HepG2 (cell line): ENCODE measurements around the gene BLOC1S2. TPM values are rescaled to one million over a fixed set of nuclear protein-coding genes. Genes with fewer than 3 reads are reported as not detected.
"Not testable (repeated sequence)": the region's sequence is repeated elsewhere in the genome, so short reads cannot be mapped to it uniquely, and the experiment has no call there.

Experiments
- CEBPB ChIP-seq: IDR thresholded peaks from 2 replicates; pipeline ENCODE4 v1.6.1; 2011; ENCODE audit warnings: low read depth, low read length, improper control_type of control experiment, borderline replicate concordance
- GATAD2A ChIP-seq: IDR thresholded peaks from 2 replicates; pipeline ENCODE4 v1.6.1; 2016
- HDAC2 ChIP-seq: sonication (generic); formaldehyde crosslinking; IDR thresholded peaks from 2 replicates; pipeline ENCODE4 v1.4.0; 2020; ENCODE audit warnings: missing genetic modification reagents
- ISL2 ChIP-seq: sonication (generic); formaldehyde crosslinking; IDR thresholded peaks from 2 replicates; pipeline ENCODE4 v1.5.0; 2020; ENCODE audit warnings: missing genetic modification reagents
- LCORL ChIP-seq, 2 experiments: fragments of 450-650 bp in 1 of 2; sonication (generic) in 1 of 2; formaldehyde crosslinking in 1 of 2; IDR thresholded peaks; 2 replicates each; pipeline versions ENCODE4 v1.5.0 to v1.6.1; 2017 to 2020; ENCODE audit warnings: antibody characterized with exemption in 1 of 2, missing genetic modification reagents in 1 of 2
- PATZ1 ChIP-seq: sonication (generic); formaldehyde crosslinking; IDR thresholded peaks from 2 replicates; pipeline ENCODE4 v1.4.0; 2020; ENCODE audit warnings: missing genetic modification reagents
- RARA ChIP-seq: IDR thresholded peaks from 2 replicates; pipeline ENCODE4 v1.6.1; 2016; ENCODE audit warnings: missing genetic modification reagents, missing compliant biosample characterization
- THAP11 ChIP-seq: IDR thresholded peaks from 2 replicates; pipeline ENCODE4 v1.6.1; 2016; ENCODE audit warnings: missing biosample characterization, missing genetic modification reagents
- ZNF205 ChIP-seq: IDR thresholded peaks from 2 replicates; pipeline ENCODE4 v1.6.1; 2018; ENCODE audit warnings: missing biosample characterization, missing genetic modification reagents
- polyA plus RNA-seq, 8 experiments: library from polyadenylated mRNA; depleted of rRNA in 3 of 8; stranded (reverse) in 7 of 8; unstranded in 1 of 8; fragments of >200 nt; fragmentation: Illumina TruSeq in 4 of 8; extraction: Trizol in 4 of 8; gene quantifications; 2 replicates each; pipeline versions ENCODE4 v1.2.1 to v1.2.3, GENCODE V29; 2011 to 2016; ENCODE audit warnings: low read depth in 4 of 8, missing spikeins in 1 of 8, mixed read lengths in 1 of 8; ENCODE audit not compliant: insufficient read depth in 1 of 8
- total RNA-seq, 5 experiments: library from RNA; depleted of rRNA; stranded (reverse); fragments of >200 nt; fragmentation: Illumina TruSeq; extraction: Trizol; gene quantifications; 2 replicates each; pipeline ENCODE4 v1.2.3, GENCODE V29; 2016; ENCODE audit warnings: low read depth in 1 of 5
- TF ChIP-seq, protein P1 (sequence below): sonication (generic); formaldehyde crosslinking; conservative IDR thresholded peaks from 2 replicates; pipeline ENCODE4 v1.4.0; 2020; ENCODE audit warnings: mild to moderate bottlenecking, missing genetic modification reagents, moderate library complexity
- TF ChIP-seq, protein P2 (sequence below): sonication (generic); IDR thresholded peaks from 2 replicates; pipeline ENCODE4 v1.6.1; 2016; ENCODE audit warnings: low read depth, borderline replicate concordance
- TF ChIP-seq, protein P3 (sequence below): IDR thresholded peaks from 2 replicates; pipeline ENCODE4 v1.6.1; 2012; ENCODE audit warnings: low read depth, low read length, improper control_type of control experiment
- TF ChIP-seq, protein P4 (sequence below): sonication (generic); formaldehyde crosslinking; IDR thresholded peaks from 2 replicates; pipeline ENCODE4 v1.4.0; 2020; ENCODE audit warnings: missing genetic modification reagents, borderline replicate concordance

BLOC1S2 gene
- total and polyA plus RNA-seq, 2 of the 13 experiments (the other 11 are each of a cell fraction or from before 2014, with no cell fraction given): 22.3 to 64.4 TPM

- peak; percentile 30; the same call in 1 of the 2 replicates for TF ChIP-seq ISL2 (CRISPR knock-in tag)
- 0 out of 2 replicates have a peak, but pooled peaks have one; percentile 29 for TF ChIP-seq HDAC2
- peak; percentile 52; the same call in 1 of the 2 replicates for TF ChIP-seq ZNF205 (CRISPR knock-in tag)
- peak; percentile 76 for TF ChIP-seq GATAD2A (CRISPR knock-in tag)
- not testable (repeated sequence) for TF ChIP-seq LCORL (IDR thresholded peaks at IDR 0.05)
- peak; percentile 29; the same call in 1 of the 2 replicates for TF ChIP-seq LCORL (CRISPR knock-in tag; IDR thresholded peaks at IDR 0.05)
- TF ChIP-seq, protein P1, sequence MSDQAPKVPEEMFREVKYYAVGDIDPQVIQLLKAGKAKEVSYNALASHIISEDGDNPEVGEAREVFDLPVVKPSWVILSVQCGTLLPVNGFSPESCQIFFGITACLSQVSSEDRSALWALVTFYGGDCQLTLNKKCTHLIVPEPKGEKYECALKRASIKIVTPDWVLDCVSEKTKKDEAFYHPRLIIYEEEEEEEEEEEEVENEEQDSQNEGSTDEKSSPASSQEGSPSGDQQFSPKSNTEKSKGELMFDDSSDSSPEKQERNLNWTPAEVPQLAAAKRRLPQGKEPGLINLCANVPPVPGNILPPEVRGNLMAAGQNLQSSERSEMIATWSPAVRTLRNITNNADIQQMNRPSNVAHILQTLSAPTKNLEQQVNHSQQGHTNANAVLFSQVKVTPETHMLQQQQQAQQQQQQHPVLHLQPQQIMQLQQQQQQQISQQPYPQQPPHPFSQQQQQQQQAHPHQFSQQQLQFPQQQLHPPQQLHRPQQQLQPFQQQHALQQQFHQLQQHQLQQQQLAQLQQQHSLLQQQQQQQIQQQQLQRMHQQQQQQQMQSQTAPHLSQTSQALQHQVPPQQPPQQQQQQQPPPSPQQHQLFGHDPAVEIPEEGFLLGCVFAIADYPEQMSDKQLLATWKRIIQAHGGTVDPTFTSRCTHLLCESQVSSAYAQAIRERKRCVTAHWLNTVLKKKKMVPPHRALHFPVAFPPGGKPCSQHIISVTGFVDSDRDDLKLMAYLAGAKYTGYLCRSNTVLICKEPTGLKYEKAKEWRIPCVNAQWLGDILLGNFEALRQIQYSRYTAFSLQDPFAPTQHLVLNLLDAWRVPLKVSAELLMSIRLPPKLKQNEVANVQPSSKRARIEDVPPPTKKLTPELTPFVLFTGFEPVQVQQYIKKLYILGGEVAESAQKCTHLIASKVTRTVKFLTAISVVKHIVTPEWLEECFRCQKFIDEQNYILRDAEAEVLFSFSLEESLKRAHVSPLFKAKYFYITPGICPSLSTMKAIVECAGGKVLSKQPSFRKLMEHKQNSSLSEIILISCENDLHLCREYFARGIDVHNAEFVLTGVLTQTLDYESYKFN (CRISPR knock-in tag): peak; percentile 45; the same call in 1 of the 2 replicates
- TF ChIP-seq, protein P2, sequence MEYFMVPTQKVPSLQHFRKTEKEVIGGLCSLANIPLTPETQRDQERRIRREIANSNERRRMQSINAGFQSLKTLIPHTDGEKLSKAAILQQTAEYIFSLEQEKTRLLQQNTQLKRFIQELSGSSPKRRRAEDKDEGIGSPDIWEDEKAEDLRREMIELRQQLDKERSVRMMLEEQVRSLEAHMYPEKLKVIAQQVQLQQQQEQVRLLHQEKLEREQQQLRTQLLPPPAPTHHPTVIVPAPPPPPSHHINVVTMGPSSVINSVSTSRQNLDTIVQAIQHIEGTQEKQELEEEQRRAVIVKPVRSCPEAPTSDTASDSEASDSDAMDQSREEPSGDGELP: peak; percentile 38; the same call in 1 of the 2 replicates
- peak; percentile 13; the same call in 1 of the 2 replicates for TF ChIP-seq PATZ1 (CRISPR knock-in tag)
- peak; percentile 18; the same call in 1 of the 2 replicates for TF ChIP-seq THAP11 (CRISPR knock-in tag)
- TF ChIP-seq, protein P3, sequence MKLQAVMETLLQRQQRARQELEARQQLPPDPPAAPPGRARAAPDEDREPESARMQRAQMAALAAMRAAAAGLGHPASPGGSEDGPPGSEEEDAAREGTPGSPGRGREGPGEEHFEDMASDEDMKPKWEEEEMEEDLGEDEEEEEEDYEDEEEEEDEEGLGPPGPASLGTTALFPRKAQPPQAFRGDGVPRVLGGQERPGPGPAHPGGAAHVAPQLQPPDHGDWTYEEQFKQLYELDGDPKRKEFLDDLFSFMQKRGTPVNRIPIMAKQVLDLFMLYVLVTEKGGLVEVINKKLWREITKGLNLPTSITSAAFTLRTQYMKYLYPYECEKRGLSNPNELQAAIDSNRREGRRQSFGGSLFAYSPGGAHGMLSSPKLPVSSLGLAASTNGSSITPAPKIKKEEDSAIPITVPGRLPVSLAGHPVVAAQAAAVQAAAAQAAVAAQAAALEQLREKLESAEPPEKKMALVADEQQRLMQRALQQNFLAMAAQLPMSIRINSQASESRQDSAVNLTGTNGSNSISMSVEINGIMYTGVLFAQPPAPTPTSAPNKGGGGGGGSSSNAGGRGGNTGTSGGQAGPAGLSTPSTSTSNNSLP: peak; percentile 63; the same call in 1 of the 2 replicates
- TF ChIP-seq CEBPB: peak; percentile 88
- TF ChIP-seq, protein P4, sequence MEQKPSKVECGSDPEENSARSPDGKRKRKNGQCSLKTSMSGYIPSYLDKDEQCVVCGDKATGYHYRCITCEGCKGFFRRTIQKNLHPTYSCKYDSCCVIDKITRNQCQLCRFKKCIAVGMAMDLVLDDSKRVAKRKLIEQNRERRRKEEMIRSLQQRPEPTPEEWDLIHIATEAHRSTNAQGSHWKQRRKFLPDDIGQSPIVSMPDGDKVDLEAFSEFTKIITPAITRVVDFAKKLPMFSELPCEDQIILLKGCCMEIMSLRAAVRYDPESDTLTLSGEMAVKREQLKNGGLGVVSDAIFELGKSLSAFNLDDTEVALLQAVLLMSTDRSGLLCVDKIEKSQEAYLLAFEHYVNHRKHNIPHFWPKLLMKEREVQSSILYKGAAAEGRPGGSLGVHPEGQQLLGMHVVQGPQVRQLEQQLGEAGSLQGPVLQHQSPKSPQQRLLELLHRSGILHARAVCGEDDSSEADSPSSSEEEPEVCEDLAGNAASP: peak; percentile 49; the same call in 1 of the 2 replicates
- TF ChIP-seq RARA: peak; percentile 58; the same call in 1 of the 2 replicates
- TF ChIP-seq, all 625 proteins: peak for 50; not testable (repeated sequence) for 575
Measured at GRCh38 chr10:100292300-100292699, 5.8 kb upstream of the BLOC1S2 start (continued).
